ENCODE results near the gene CUBN. TPM values are rescaled to one million over a fixed set of nuclear protein-coding genes. Genes with fewer than 3 reads are reported as not detected.

CUBN gene
- total and polyA plus RNA-seq, 2 of the 13 experiments (the other 11 are each of a cell fraction or from before 2014, with no cell fraction given): 0.27 to 0.32 TPM

DNA sequence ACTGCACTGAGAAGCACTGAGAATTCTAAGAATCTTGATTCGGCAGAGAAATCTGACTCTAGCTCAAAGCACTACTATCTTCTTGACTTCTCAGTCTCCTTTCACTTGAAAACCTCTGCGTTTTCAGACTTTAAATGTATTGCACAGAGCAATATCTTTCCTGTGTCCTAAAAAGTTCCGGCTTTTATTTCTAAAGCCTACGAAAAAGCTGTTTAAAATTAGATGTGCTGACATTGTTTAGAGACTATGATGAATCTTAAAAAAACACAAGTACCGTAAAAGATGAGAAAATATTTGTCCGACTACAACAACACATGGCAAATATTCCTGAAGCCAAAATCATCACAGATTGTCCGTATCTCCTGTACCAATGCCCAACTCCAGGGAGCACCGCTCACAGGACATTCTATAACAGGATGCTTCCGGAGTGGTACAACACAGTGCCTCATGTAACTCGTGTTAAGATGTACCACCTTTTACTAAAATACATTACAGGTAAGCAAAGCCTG lies 136.9 kb downstream of the CUBN start:
- H3K79me2 ChIP-seq (ENCODE audit: insufficient read depth, low read length): no peaks in the 10 kb centered on the region
- no peak for FAIRE-seq
- in situ Hi-C loops (cut with HindIII; ENCODE audit: extremely low pct_ligation_motif_present, low pct_unique_long_range_greater_than_20kb) (no loop called here), intact Hi-C loops (cut with micrococcal nuclease; ENCODE audit: unreplicated experiment) (no loop called here)
- no peaks in the 10 kb centered on the region for H3K36me3 ChIP-seq (replicated peaks in 1 of 2; ENCODE audit: control insufficient read depth in 1 of 2, insufficient read depth in 2 of 2, low read length in 2 of 2)
- no peak overlapping the region for H3K4me2 ChIP-seq (ENCODE audit: low read depth, low read length)
- no peak overlapping the region for H3K27ac ChIP-seq (ENCODE audit: extremely low read length, insufficient read depth, low read length)
- POLR2A ChIA-PET: no interaction called here
- no peak overlapping the region for H2AFZ ChIP-seq (ENCODE audit: low read length)
- peaks cover 6% of the 10 kb centered on the region; the same call in 1 of the 2 replicates for H3K4me1 ChIP-seq (ENCODE audit: insufficient read depth, low read length)
- CTCF ChIA-PET (ENCODE audit: low intra/inter-chr PET ratio, low total read pairs): no interaction called here
- 64% methylated on average over 10 of the region's 10 CpGs for WGBS (ENCODE audit: low lambda C conversion rate)
- no peak overlapping the region for H3K9ac ChIP-seq (ENCODE audit: insufficient read depth, low read depth, low read length)
- H3K4me3 ChIP-seq (replicated peaks in 1 of 3; ENCODE audit: insufficient read depth in 1 of 3, low read depth in 2 of 3, low read length in 3 of 3): no peak overlapping the region
- BruUV-seq (replicated peaks): no TSS peak
- no peak for ATAC-seq
- no peaks in the 10 kb centered on the region for H3K9me3 ChIP-seq (ENCODE audit: low read length)
- H3K27me3 ChIP-seq (ENCODE audit: control insufficient read depth in 1 of 2, insufficient read depth in 2 of 2, low read length in 2 of 2): no peaks in the 10 kb centered on the region
- DNase-seq (ENCODE audit: low spot score): no peak
- TF ChIP-seq MTA3 (CRISPR knock-in tag; IDR thresholded peaks at IDR 0.05): no peak
- TF ChIP-seq, protein P1, sequence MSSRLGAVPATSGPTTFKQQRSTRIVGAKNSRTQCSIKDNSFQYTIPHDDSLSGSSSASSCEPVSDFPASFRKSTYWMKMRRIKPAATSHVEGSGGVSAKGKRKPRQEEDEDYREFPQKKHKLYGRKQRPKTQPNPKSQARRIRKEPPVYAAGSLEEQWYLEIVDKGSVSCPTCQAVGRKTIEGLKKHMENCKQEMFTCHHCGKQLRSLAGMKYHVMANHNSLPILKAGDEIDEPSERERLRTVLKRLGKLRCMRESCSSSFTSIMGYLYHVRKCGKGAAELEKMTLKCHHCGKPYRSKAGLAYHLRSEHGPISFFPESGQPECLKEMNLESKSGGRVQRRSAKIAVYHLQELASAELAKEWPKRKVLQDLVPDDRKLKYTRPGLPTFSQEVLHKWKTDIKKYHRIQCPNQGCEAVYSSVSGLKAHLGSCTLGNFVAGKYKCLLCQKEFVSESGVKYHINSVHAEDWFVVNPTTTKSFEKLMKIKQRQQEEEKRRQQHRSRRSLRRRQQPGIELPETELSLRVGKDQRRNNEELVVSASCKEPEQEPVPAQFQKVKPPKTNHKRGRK (CRISPR knock-in tag; IDR thresholded peaks at IDR 0.05): no peak
- TF ChIP-seq DNMT3B (CRISPR knock-in tag; conservative IDR thresholded peaks at IDR 0.05): no peak
- no peak for TF ChIP-seq ZNF7 (CRISPR knock-in tag; IDR thresholded peaks at IDR 0.05)
- TF ChIP-seq EEA1 (CRISPR knock-in tag; IDR thresholded peaks at IDR 0.05; ENCODE audit: borderline replicate concordance): no peak
- H4K20me1 ChIP-seq (ENCODE audit: insufficient read depth, low read length): no peaks in the 10 kb centered on the region

DNA sequence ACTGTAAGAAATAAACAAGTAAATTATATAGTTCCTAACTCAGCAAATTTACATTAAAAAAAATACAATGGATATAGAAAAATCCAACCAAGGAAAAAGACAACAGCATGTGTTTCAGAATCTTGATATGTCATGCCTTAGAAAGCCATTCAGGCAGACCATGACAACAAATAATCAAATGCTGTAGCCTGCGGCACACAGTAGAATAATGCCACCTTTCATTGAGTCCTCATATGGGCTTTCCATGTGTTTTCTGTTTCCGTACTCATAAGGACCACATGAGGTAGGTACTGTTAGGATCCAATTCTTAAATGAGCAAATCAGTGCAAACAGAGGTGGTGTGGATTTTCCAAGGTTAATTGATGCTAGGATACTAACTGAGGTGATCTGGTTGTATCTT lies 138.6 kb downstream of the CUBN start:
- Histone ChIP-seq H3K9ac (ENCODE audit: insufficient read depth, low read depth, low read length) (no peak overlapping the region), H3K36me3 (replicated peaks in 1 of 2; ENCODE audit: control insufficient read depth in 1 of 2, insufficient read depth in 2 of 2, low read length in 2 of 2) (no peaks in the 10 kb centered on the region), H3K9me3 (ENCODE audit: low read length) (no peaks in the 10 kb centered on the region), H3K4me2 (ENCODE audit: low read depth, low read length) (no peak overlapping the region), H4K20me1 (ENCODE audit: insufficient read depth, low read length) (no peaks in the 10 kb centered on the region), H2AFZ (ENCODE audit: low read length) (no peak overlapping the region), H3K79me2 (ENCODE audit: insufficient read depth, low read length) (no peaks in the 10 kb centered on the region), H3K27ac (ENCODE audit: extremely low read length, insufficient read depth, low read length) (no peak overlapping the region), H3K4me1 (ENCODE audit: insufficient read depth, low read length) (peaks cover 21% of the 10 kb centered on the region), H3K27me3 (ENCODE audit: control insufficient read depth in 1 of 2, insufficient read depth in 2 of 2, low read length in 2 of 2) (no peaks in the 10 kb centered on the region), H3K4me3 (replicated peaks in 1 of 3; ENCODE audit: insufficient read depth in 1 of 3, low read depth in 2 of 3, low read length in 3 of 3) (no peak overlapping the region)
- TF ChIP-seq ZNF879 (CRISPR knock-in tag; IDR thresholded peaks at IDR 0.05) (no peak), SP5 (CRISPR knock-in tag; IDR thresholded peaks at IDR 0.05; ENCODE audit: borderline replicate concordance, low read depth) (no peak), HHEX (CRISPR knock-in tag; IDR thresholded peaks at IDR 0.05) (no peak), ZNF160 (CRISPR knock-in tag; IDR thresholded peaks at IDR 0.05) (no peak), ZNF780A (CRISPR knock-in tag; IDR thresholded peaks at IDR 0.05) (no peak), STAT5B (CRISPR knock-in tag; IDR thresholded peaks at IDR 0.05) (no peak), ZNF644 (CRISPR knock-in tag; IDR thresholded peaks at IDR 0.05; ENCODE audit: low read depth) (no peak), ZNF615 (CRISPR knock-in tag; IDR thresholded peaks at IDR 0.05; ENCODE audit: borderline replicate concordance) (no peak), FOXO1 (CRISPR knock-in tag; IDR thresholded peaks at IDR 0.05) (no peak)
- TF ChIP-seq, protein P2, sequence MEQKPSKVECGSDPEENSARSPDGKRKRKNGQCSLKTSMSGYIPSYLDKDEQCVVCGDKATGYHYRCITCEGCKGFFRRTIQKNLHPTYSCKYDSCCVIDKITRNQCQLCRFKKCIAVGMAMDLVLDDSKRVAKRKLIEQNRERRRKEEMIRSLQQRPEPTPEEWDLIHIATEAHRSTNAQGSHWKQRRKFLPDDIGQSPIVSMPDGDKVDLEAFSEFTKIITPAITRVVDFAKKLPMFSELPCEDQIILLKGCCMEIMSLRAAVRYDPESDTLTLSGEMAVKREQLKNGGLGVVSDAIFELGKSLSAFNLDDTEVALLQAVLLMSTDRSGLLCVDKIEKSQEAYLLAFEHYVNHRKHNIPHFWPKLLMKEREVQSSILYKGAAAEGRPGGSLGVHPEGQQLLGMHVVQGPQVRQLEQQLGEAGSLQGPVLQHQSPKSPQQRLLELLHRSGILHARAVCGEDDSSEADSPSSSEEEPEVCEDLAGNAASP (CRISPR knock-in tag; IDR thresholded peaks at IDR 0.05; ENCODE audit: borderline replicate concordance): no peak
- FAIRE-seq: no peak
- ChIA-PET POLR2A (no interaction called here), CTCF (ENCODE audit: low intra/inter-chr PET ratio, low total read pairs) (no interaction called here)
- DNase-seq (ENCODE audit: low spot score): no peak
- intact Hi-C loops (cut with micrococcal nuclease; ENCODE audit: unreplicated experiment) (no loop called here), in situ Hi-C loops (cut with HindIII; ENCODE audit: extremely low pct_ligation_motif_present, low pct_unique_long_range_greater_than_20kb) (no loop called here)
- ATAC-seq: no peak
- 88% methylated on average over 2 of the region's 2 CpGs for WGBS (ENCODE audit: low lambda C conversion rate)
- BruUV-seq (replicated peaks): no TSS peak
